Epithelial cell of prostate (primary cell): ENCODE data around the gene TGM2.
"Not testable (repeated sequence)": the region's sequence is repeated elsewhere in the genome, so short reads cannot be mapped to it uniquely, and the experiment has no call there.

ENCODE experiments used
- DNase-seq: peaks from one replicate; pipeline ENCODE4 v3.0.0-alpha.2; 2011; ENCODE audit warnings: low read depth, low spot score
- H3K27ac ChIP-seq: fragments of 450-650 bp; 2 replicates; pipeline ENCODE4 v1.5.1; 2017; ENCODE audit warnings: mild to moderate bottlenecking

Gene TGM2

DNA sequence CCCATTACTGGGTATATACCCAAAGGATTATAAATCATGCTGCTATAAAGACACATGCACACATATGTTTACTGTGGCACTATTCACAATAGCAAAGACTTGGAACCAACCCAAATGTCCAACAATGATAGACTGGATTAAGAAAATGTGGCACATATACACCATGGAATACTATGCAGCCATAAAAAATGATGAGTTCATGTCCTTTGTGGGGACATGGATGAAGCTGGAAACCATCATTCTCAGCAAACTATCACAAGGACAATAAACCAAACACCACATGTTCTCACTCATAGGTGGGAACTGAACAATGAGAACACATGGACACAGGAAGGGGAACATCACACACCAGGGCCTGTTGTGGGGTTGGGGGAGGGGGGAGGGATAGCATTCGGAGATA, 57.7 kb downstream of the TGM2 start:
- H3K27ac ChIP-seq, DNase-seq: not testable (repeated sequence)

DNA sequence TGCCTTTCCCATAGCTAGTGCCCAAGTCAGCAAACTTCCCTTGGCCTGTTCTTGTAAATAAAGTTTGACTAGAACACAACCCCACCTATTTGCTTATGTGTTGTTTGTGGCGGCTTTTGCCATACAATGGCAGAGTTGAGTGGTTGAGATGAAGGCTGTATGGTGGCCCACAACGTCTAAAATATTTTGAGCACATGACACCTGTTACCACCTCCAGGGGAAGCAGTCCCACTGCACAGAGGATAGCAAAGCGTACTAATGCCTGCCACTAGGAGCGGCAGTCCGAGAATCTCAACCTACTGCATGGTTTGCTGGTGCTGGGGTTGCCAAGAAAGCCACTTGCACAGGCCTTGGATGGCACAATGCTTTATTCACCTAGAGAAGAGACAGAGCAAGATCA, 58.6 kb downstream of the TGM2 start:
- no peak for DNase-seq
- H3K27ac ChIP-seq: no peak overlapping the region

DNA sequence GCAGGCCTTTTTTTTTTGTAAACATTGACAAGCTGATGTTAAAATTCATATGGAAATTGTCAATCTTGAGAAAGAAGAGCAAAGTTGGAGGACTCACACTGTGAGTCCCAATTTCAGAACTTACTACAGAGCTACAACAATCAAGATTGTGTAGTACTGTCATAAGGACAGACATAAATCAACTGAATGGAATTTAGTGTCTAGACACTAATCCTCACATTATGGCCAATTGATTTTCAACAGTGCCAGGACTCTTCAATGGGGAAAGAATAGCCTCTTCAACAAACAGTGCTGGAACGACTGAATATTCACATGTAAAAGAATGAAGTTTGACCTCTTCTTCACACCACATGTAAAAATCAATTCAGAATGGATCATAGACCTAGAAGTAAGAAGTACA, 60.8 kb downstream of the TGM2 start:
- no peak for DNase-seq
- no peak overlapping the region for H3K27ac ChIP-seq

DNA sequence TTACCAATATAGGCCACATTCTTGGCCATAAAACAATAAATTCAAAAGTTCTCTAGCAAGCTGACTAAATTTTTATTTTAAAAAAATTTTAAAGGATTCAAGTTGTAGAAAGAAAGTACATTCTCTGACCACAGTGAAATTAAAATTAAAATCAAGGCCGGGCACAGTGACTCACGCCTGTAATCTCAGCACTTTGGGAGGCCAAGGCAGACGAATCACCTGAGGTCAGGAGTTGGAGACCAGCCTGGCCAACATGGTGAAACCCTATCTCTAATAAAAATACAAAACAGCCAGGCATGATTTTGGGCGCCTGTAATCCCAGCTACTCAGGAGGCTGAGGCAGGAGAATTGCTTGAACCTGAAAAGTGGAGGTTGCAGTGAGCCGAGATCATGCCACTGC, 62.9 kb downstream of the TGM2 start:
- not testable (repeated sequence) for H3K27ac ChIP-seq, DNase-seq

DNA sequence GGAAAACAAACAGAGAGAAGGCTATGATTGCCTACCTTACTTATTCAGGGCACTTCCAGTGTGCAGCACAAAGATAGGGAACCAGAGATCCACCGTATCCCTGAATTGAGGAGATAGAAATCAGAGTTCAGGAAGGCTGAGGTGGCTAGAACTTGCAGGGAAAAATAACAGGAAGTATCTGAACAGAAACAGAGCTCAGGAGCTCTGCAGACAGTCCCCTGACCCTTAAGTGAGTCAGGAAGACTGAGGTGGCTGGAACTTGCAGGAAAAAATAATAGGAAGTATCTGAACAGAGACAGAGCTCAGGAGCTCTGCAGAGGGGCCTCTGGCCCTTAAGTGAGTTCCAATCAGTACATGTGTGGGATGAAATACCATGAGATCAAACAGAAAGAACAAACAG, 66.1 kb downstream of the TGM2 start:
- no peak for DNase-seq
- no peak overlapping the region for H3K27ac ChIP-seq

DNA sequence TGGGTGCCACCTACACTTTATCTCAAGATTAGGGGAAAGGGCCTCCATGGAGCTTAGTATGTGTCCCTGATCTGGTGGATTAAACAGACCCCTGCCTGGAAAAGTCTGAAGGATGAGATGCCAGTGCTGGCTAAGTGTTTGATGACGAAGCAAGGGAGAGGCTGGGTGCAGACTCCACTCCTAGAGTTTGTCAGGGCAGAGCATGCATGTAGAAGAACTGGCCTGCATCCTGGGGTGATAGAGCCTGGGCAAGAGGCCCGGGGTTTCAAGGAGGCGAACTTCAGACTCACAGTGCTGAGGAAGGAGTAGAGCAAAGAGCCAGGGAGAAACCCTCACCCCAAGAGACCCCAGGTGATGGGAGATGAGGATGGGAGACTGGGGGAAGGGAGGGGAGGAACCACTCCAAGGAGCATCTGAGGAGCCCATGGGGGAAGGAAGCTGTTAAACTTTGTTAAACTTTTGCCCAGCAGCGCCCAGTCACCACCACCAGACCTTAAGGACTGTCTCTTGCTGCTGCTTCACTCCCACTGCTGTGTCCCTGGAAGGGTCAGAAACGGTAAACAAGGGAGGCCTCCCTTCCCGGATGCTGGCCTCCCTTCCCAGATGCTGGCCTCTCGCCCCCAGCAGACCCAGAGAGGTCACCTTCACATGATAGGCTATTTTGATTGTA, 69.9 kb downstream of the TGM2 start:
- DNase-seq: no peak
- peak overlapping the region; percentile 70 for H3K27ac ChIP-seq

DNA sequence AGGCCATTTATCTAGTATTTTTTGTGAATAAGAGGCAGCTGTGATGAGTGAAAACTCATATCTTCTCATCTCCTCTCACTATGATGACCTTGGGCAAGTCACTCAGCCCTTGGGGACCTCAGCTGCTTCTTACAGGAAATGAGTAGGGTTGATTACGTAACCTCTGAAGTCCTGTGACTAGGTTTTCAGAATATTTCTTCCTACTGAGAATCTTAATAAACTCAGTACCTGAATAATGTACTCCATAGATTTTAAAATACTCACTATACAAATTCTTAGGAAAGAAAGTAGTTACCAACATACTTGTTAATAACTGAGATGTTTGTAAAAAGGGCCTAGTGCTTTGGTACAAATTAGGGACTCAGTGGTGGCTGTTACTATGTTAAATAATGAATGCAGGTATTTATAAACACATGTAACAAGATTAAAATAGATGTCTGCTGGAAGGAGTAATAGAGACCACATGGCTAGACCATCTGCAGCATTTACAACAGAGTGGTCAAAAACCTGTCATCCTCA, 70.6 kb downstream of the TGM2 start:
- DNase-seq: no peak
- peak overlapping the region; percentile 70 for H3K27ac ChIP-seq

DNA sequence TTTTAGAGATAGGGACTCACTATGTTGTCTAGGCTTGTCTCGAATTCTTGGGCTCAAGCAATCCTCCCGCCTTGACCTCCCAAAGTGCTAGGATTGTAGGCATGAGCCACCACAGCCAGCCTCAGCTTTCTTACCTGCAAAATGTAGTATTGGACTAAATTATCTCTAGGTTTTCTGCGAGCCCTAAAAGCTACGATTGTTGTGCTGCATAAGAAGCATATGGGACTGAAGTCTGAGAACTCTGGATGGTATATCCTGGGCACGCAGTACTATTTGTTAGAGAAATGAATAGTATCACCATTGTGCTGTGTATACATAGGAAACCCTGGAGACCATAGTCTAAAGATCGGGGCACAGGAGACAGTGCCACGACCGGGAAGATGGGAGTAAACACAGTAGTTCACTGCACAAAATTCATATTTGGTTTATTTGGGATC, 71.4 kb downstream of the TGM2 start:
- peak overlapping the region; percentile 70 for H3K27ac ChIP-seq
- no peak for DNase-seq

DNA sequence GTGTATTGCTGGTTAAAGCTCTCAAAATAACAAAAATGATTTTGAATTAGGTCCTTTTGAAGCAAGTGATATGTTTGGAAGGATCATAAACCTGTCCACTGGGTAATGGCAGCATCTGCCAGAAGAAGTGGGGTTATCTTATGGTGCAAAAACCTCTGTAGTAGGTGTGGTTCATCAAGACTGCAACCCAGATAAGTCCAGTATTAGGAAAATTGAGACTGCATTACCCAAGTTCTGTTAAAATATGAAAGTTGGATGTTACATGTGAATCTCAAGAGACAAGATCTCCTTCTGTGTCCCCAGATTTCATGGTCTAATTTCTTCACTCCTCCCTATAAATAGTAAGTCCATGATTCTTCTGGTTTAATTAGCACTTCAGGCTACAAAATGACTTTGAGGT, 72.2 kb downstream of the TGM2 start:
- DNase-seq: no peak
- H3K27ac ChIP-seq: no peak overlapping the region

DNA sequence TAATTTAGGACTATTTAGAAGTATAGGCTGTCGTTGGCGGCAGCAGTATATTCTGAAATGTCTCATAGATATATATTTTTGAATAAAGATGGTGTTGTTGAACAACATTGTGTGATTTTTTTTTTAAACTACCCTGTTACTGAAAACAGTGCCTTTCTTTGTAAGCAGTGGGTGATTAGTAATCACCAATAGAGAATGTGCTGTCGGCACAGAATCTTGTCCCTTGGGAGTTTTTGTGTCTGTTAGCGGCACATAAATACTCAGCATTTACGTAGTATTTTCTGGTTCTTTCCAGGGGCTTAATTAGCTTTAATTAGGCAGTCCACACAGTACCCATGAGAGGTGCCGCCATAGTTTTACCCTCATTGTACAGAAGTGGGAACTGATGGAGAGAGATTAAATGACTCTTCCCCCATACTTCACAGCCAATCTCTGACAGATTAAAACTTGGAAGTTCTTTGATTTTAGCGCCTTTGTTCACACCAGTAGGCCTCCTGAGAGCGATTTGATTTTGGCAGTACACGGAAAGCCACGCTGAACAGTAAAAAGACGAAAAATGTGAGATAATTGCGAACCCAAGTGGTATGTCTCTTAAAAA, 72.7 kb downstream of the TGM2 start:
- no peak overlapping the region for H3K27ac ChIP-seq
- no peak for DNase-seq

DNA sequence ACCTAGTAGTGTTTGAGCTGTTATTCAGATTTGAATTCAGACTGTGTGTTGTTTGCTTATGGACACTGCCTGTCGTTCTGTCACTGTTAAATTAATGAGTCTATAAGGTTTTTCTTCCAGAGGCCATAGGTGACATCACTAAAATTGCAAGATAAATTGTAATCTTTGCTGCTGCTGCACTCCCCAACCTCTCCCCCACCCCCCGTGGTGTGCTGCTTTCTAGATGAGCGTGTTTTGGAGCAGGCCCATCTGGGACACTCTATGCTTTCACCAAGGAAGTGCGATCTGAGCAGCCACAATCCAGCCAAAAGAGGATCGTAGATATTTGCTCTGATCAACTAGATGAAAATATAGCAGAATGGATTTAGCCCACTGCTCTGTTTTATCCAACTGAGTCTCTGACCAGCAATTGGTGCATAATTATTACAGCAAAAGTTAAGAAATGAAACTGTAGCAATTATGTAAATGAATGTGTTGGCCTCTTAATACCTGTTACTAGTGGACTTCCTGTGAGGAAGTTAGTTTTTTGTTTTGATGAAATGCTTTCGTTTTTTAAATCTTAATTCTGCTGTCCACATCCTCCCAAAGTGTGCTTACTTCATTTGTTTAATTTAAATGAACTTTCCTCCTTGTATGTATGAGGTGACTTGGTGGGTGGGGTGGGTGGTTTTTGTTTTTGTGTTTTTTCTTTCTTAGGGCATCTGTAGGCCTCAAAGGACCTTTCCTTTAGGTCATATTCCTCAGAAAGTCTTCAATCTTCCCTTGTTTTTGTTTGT, 73.4 kb downstream of the TGM2 start:
- no peak overlapping the region for H3K27ac ChIP-seq
- DNase-seq: no peak

DNA sequence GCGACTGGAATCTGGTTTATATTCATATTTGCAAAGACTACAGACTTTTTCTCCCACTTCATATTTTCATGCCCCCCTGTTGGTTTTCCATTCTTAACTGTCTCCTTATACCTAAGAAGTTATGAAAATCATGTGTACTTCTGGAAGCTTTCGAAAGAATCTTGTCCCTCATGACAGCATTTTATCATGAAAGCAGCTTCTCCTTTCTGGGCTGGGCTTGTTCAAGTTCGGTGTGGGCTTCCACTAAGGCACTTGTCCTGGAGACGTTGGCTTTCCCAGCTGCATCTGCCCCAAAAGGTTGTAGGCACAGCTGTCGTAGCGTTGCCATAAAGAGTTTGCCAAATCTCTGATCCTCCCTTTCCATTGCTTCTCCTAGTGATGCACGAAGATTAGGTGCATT, 75.0 kb downstream of the TGM2 start:
- H3K27ac ChIP-seq: no peak overlapping the region
- DNase-seq: no peak

DNA sequence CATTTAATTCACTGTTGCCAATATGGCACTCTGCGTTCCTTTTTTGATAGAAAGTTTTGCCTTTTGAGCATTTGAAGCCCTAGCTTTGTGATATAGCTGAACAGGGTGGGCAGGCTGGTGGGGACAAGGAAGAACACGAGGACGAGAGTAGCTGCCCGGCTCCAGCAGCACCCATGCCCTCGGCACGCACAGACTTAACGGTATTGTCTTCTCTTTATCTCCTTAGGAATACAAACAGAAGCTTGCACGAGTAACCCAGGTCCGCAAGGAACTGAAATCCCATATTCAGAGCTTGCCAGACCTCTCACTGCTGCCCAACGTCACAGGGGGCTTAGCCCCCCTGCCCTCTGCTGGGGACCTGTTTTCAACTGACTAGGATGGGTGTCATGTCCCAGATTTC, 75.6 kb downstream of the TGM2 start:
- no peak overlapping the region for H3K27ac ChIP-seq
- DNase-seq: no peak

DNA sequence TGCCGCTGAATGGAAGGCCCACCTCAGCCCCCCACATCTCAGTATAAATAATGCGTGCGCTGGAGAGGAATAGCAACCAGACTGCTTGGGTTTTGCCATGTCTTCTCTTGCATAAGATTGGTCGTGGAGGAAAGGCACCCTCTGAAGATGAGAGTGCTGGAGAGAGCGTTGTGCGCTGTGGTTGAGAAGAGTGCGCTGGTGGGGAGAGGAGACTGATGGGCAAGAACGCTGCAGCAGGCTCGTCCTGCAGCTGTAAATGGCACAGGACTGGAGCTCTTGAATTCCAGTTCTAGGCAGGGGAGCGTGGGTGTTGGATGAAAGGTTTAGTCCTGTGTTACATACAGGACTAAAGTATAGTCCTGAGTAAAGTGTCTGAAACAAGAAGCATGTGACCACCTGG, 80.0 kb downstream of the TGM2 start:
- DNase-seq: no peak
- no peak overlapping the region for H3K27ac ChIP-seq

DNA sequence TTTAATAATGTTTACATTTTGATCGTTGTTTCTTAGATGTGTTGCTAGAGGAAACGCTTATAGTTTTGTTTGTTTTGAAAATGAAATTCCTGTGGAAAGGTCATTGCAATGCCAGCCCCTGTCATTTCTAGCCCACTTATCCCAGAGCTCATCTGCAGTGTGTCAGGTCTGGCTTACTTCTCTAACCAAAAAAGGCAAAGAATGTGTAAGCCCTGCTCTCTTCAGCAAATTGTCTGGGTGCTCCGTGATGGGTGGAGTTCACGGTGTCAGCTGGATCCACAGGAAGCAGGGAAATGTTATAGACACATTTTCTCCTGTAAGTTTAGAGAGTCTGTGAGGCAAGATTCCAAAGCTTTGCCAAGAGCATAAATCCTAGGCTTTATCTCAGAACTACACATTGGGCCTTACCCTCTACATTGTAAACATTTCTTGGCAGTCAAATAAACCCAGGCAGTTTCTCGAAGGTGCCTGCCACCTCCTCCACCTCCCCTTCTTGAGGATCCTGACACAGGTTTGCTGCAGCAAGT, 80.6 kb downstream of the TGM2 start:
- H3K27ac ChIP-seq: no peak overlapping the region
- DNase-seq: no peak

DNA sequence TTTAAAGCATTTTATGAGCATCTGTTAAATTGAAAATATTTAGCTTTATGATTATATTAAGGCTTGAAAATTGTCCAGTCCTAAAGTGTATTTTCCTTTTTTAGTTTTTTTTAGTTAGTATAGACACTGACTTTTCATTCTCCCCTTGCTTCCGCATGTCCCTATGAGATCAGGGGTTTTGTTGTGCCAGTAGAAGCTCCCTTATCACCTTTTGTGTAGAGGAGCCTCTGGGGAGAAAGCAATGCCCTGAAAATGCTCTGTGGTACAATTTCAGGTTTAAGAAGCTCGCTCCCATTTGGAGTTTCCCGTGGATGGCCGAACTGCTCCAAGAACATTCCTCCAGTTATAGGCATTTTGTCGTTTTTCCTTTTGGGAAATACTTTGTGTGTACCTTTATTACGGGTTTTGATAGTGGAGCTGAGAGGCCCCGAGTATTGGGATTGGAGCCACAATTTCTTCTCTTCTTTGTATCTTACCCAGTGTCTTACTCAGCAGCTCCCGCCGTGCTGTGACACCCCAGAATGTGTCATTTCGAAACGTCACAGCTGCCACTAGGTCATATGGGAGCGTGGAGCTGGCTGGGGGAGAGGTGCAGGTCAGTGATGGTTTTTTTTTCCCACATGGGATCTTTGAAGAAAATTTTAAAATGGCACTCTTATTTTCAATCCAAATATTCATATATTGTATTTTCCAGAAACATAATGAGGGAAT, 81.6 kb downstream of the TGM2 start:
- H3K27ac ChIP-seq: no peak overlapping the region
- no peak for DNase-seq

DNA sequence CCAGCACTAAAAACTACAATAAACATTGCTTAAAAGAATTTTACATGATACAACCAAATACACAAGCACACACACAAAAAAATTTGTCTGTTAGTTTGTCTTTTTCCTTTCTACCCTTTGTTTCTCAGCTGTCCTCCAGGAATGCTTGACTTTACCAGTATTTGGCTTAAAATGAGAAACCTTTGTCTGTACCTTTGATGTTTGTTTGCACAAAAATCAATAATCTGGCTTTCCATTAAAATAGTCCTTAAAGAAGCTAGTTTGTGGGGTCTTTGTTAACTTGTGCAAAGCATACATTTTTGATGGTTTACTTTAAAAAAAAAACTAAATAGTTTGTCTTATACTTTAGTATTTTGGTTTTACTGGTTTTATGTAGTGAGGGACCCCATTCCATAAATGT, 82.2 kb downstream of the TGM2 start:
- DNase-seq: no peak
- no peak overlapping the region for H3K27ac ChIP-seq

DNA sequence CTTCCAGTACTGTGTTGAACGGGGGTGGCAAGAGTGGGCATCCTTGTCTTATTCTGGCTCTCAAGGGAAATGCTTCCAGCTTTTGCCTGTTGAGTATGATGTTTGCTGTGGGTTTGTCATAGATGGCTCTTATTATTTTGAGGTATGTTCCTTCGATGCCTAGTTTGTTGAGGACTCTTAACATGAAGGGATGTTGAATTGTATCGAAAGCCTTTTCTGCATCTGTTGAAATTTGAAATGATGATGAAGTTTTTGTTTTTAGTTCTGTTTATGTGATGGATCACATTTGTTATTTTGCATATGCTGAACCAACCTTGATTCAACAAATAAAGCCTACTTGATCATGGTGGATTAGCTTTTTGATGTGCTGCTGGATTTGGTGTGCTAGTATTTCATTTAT, 83.5 kb downstream of the TGM2 start:
- no peak for DNase-seq
- H3K27ac ChIP-seq: no peak overlapping the region

DNA sequence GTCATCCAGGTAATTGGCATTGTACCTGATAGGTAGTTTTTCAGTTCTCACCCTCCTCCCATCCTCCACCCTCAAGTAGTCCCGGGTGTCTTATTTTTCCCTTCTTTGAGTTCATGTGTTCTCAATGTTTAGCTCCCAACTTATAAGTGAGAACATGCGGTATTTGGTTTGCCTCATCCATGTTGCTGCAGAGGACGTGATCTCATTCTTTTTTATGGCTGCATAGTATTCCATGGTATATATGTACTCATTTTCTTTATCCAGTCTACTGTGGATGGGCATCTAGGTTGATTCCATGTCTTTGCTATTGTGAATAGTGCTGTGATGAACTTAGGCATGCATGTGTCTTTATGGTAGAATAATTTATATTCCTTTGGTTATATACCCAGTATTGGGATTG, 85.7 kb downstream of the TGM2 start:
- DNase-seq: no peak
- no peak overlapping the region for H3K27ac ChIP-seq

DNA sequence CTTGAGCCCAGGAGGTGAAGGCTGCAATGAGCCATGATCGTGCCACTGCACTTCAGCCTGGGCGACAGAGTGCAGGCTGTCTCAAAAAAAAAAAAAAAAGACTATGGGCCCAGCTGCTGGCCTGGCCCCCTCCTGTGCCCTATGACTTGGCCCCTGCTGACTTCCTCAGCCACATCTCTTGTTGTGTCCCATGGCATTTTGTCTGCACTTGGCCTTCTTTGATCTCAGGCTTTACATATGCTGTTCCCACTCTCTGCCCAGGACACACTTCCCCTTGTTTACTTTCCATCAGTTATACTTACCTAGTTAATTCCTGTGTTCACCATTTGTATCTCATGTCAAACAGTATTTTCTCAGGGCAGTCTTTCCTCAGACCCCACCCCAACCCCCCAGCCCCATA, 87.0 kb downstream of the TGM2 start:
- DNase-seq: no peak

More for the DNA sequence above, 87.0 kb downstream of the TGM2 start:
- no peak overlapping the region for H3K27ac ChIP-seq
